Neural crest cell (in vitro differentiated cells): ENCODE data around the gene TMPRSS13. TPM values are rescaled to one million over a fixed set of nuclear protein-coding genes. Genes with fewer than 3 reads are reported as not detected.

Source experiments
- DNase-seq: peaks from one replicate; pipeline ENCODE4 v3.0.0; 2021; ENCODE audit warnings: low read depth, mixed read lengths, low spot score
- H3K27ac Mint-ChIP-seq: one replicate; pipeline ENCODE4 v1.8.0; 2021; ENCODE audit warnings: mild to moderate bottlenecking, mixed read lengths; ENCODE audit not compliant: unreplicated experiment
- H3K27me3 Mint-ChIP-seq: 2 replicates; pipeline ENCODE4 v1.8.0; 2021; ENCODE audit warnings: low read depth, mild to moderate bottlenecking, mixed read lengths
- H3K36me3 Mint-ChIP-seq: 2 replicates; pipeline ENCODE4 v1.8.0; 2021; ENCODE audit warnings: low read depth, mild to moderate bottlenecking, mixed read lengths
- H3K4me1 Mint-ChIP-seq: 2 replicates; pipeline ENCODE4 v1.8.0; 2021; ENCODE audit warnings: mixed read lengths
- H3K4me3 Mint-ChIP-seq: one replicate; pipeline ENCODE4 v1.8.0; 2021; ENCODE audit warnings: mild to moderate bottlenecking, mixed read lengths
- H3K9me3 Mint-ChIP-seq: 2 replicates; pipeline ENCODE4 v1.8.0; 2021; ENCODE audit warnings: mixed read lengths
- total RNA-seq: library from RNA; stranded (reverse); gene quantifications from 2 replicates; pipeline ENCODE4 v1.2.1, GENCODE V29; 2021
- TF ChIP-seq, protein P1 (sequence below): fragments of 200-600 bp; sonication (generic); conservative IDR thresholded peaks from 2 replicates; pipeline ENCODE4 v1.5.0; 2021; ENCODE audit warnings: antibody characterized with exemption, mild to moderate bottlenecking

The TMPRSS13 gene
- total RNA-seq, 1 donor from 2014 or later = not detected

GRCh38 chr11:117909611-117910382, 19.4 kb downstream of the TMPRSS13 start:
- H3K36me3 Mint-ChIP-seq = no peaks in the 10 kb centered on the region
- no peak overlapping the region for H3K27ac Mint-ChIP-seq
- H3K4me3 Mint-ChIP-seq = no peak overlapping the region
- no peaks in the 10 kb centered on the region for H3K27me3 Mint-ChIP-seq
- no peak for DNase-seq
- peaks cover 39% of the 10 kb centered on the region for H3K4me1 Mint-ChIP-seq
- TF ChIP-seq, protein P1, sequence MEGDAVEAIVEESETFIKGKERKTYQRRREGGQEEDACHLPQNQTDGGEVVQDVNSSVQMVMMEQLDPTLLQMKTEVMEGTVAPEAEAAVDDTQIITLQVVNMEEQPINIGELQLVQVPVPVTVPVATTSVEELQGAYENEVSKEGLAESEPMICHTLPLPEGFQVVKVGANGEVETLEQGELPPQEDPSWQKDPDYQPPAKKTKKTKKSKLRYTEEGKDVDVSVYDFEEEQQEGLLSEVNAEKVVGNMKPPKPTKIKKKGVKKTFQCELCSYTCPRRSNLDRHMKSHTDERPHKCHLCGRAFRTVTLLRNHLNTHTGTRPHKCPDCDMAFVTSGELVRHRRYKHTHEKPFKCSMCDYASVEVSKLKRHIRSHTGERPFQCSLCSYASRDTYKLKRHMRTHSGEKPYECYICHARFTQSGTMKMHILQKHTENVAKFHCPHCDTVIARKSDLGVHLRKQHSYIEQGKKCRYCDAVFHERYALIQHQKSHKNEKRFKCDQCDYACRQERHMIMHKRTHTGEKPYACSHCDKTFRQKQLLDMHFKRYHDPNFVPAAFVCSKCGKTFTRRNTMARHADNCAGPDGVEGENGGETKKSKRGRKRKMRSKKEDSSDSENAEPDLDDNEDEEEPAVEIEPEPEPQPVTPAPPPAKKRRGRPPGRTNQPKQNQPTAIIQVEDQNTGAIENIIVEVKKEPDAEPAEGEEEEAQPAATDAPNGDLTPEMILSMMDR = no peak
- no peaks in the 10 kb centered on the region for H3K9me3 Mint-ChIP-seq

- Mint-ChIP-seq H3K36me3 (no peaks in the 10 kb centered on the region), H3K27ac (peak overlapping the region; percentile 93), H3K27me3 (no peaks in the 10 kb centered on the region), H3K4me3 (no peak overlapping the region), H3K4me1 (peaks cover 39% of the 10 kb centered on the region), H3K9me3 (no peaks in the 10 kb centered on the region)
- TF ChIP-seq, protein P1 = no peak
- DNase-seq = no peak
These were observed 20.1 kb downstream of the TMPRSS13 start for GRCh38 chr11:117908959-117909610.

DNA sequence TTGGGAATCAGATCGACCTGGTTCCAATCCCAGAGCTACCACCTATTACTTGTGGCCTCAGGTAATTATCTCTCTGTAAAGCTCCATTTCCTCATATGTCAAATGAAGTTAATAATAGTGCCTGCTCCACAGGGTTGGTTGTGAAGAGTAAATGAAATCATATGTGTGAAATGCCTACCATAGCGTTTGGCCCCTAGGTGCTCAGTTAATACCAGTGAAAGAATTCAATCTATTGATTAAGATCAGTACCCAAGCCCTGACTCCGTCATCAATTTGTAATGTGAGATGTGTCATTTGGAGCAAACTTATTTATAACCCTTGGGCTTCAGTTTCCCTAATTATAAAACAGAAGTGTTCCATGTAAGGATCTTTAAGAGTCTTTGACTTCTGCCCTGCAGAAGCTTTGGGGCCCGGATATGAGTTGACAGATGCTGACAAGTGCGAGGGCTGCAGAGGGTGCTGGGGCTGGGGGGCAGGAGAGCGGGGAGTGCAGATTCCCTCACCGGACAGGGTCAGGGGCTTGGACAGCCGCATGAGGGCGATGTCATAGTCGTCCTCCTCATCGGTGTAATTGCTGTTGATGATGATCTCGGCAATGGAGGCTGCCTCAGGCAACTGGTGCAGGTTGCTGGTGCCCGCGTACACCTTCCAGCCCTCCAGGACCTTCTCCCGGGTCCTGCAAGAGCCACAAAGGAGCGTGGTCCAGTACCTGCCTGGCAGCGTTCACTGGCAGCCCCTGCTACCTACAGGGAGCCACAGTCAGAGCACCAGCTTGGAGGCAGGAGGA, 20.9 kb downstream of the TMPRSS13 start:
- H3K9me3 Mint-ChIP-seq = no peaks in the 10 kb centered on the region
- no peak for DNase-seq
- H3K27ac Mint-ChIP-seq = peak overlapping the region; percentile 97

DNA sequence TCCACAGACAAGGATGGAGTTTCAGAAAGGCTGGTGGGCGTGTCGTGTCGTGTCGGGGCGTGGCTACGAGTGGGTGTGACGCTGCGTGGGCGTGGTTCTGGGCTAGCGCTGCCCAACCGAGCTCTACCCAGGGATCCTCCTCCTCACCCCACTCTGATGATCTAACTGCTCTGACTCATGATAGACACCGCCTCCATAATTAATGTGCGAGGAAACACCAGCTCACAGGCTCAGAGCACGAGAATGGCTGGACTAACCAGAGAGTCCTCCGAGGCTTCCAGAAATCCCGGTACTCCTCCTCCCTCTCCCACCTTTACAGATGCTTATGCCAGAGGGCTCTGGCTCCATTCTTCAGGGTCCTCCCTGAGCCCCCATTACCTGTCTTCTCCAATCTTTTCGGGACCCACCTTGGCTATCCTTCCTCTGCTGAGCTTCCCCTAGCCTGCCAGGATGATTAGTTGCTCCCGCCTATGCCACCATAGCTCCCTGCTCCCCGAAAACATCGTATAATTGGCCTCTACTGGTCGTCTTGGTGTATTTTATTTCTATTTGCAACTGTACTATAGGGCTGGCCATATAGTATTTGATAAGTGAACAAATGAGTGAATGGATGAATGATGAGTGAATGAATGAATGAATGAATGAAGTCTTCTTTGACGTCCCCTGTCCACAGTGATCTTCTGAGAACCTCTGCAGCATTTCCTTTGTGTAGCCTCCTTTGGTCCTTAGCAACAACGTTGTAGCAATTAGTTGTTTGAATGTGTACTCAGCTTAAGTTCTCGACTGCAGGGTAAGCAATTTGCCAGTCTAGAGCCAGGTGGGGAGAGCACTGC, 21.7 kb downstream of the TMPRSS13 start:
- Mint-ChIP-seq H3K4me3 (peak overlapping the region; percentile 72), H3K36me3 (no peaks in the 10 kb centered on the region), H3K27me3 (no peaks in the 10 kb centered on the region), H3K27ac (peak overlapping the region; percentile 97), H3K4me1 (peaks cover 39% of the 10 kb centered on the region), H3K9me3 (no peaks in the 10 kb centered on the region)
- peak; percentile 86 for DNase-seq
- TF ChIP-seq, protein P1 = no peak

More for the DNA sequence above, 20.9 kb downstream of the TMPRSS13 start:
- no peak overlapping the region for H3K4me3 Mint-ChIP-seq
- peaks cover 39% of the 10 kb centered on the region for H3K4me1 Mint-ChIP-seq
- no peaks in the 10 kb centered on the region for H3K36me3 Mint-ChIP-seq
- H3K27me3 Mint-ChIP-seq = no peaks in the 10 kb centered on the region
- TF ChIP-seq, protein P1 = no peak

GRCh38 chr11:117906710-117907109, 22.5 kb downstream of the TMPRSS13 start:
- Mint-ChIP-seq H3K9me3 (no peaks in the 10 kb centered on the region), H3K27ac (no peak overlapping the region), H3K36me3 (no peaks in the 10 kb centered on the region), H3K4me1 (peaks cover 39% of the 10 kb centered on the region), H3K27me3 (no peaks in the 10 kb centered on the region), H3K4me3 (no peak overlapping the region)
- DNase-seq = no peak
- TF ChIP-seq, protein P1 = no peak
